H1 (cell line): ENCODE data around the gene FBH1. TPM values are rescaled to one million over a fixed set of nuclear protein-coding genes. Genes with fewer than 3 reads are reported as not detected.

Experiments used
- CTCF ChIA-PET: fragments of 300-600 bp; sonication (Branson Sonifier 250); formaldehyde crosslinking; loops from one replicate; lab custom pipeline; 2021; ENCODE audit not compliant: partially characterized antibody; lab: Charles Lee
- POLR2A ChIA-PET: fragments of 300-600 bp; sonication (Branson Sonifier 250); formaldehyde crosslinking; loops from one replicate; lab custom pipeline; 2021; ENCODE audit warnings: inconsistent platforms; ENCODE audit not compliant: partially characterized antibody; lab: Charles Lee
- DNase-seq, 2 experiments: peaks; one replicate each; pipeline versions ENCODE4 v3.0.0 to v3.0.0-alpha.2; 2010 to 2022; ENCODE audit warnings: low spot score in 2 of 2, low read depth in 1 of 2, mixed read lengths in 1 of 2
- FAIRE-seq: peaks from 2 replicates; lab custom pipeline; 2011; peaks lifted over from hg19 to GRCh38; lab: Jason Lieb, UNC
- H2AFZ ChIP-seq: 2 replicates; pipeline ENCODE4 v1.8.1; 2012; ENCODE audit warnings: low read length, inconsistent platforms
- H2AK5ac ChIP-seq: 2 replicates; pipeline ENCODE4 v1.6.1; 2013; ENCODE audit warnings: low read depth, low read length
- H2BK120ac ChIP-seq: replicated peaks from 2 replicates; pipeline ENCODE3; 2013; ENCODE audit warnings: low read depth, low read length, inconsistent platforms
- H2BK12ac ChIP-seq: 2 replicates; pipeline ENCODE4 v1.6.1; 2013; ENCODE audit warnings: low read depth, low read length
- H2BK15ac ChIP-seq: 2 replicates; pipeline ENCODE4 v1.6.1; 2013; ENCODE audit warnings: low read length
- H2BK20ac ChIP-seq: 2 replicates; pipeline ENCODE4 v1.6.1; 2013; ENCODE audit warnings: low read length
- H2BK5ac ChIP-seq: 2 replicates; pipeline ENCODE4 v1.6.1; 2013; ENCODE audit warnings: low read depth, low read length
- H3K14ac ChIP-seq: 2 replicates; pipeline ENCODE4 v1.6.1; 2013; ENCODE audit warnings: inconsistent platforms; ENCODE audit not compliant: insufficient read length
- H3K18ac ChIP-seq: 2 replicates; pipeline ENCODE4 v1.6.1; 2013; ENCODE audit warnings: low read length; ENCODE audit errors: extremely low read depth
- H3K23ac ChIP-seq: 2 replicates; pipeline ENCODE4 v1.6.1; 2013; ENCODE audit warnings: inconsistent platforms; ENCODE audit not compliant: insufficient read length
- H3K23me2 ChIP-seq: 2 replicates; pipeline ENCODE4 v1.6.1; 2013; ENCODE audit warnings: low read depth, low read length
- H3K27ac ChIP-seq: 2 replicates; pipeline ENCODE4 v1.6.1; 2011; ENCODE audit warnings: low read depth, low read length, inconsistent platforms
- H3K27me3 ChIP-seq, 4 experiments: replicated peaks in 1 of 4; 1 replicate in 1 of 4; 2 replicates in 3 of 4; pipeline versions ENCODE4 v1.6.1 to v1.8.1; 2011 to 2013; ENCODE audit warnings: low read length in 3 of 4, mild to moderate bottlenecking in 3 of 4, inconsistent platforms in 2 of 4, mixed read lengths in 2 of 4, moderate library complexity in 1 of 4; ENCODE audit not compliant: control insufficient read depth in 3 of 4, insufficient read depth in 3 of 4; ENCODE audit errors: extremely low read depth in 1 of 4
- H3K36me3 ChIP-seq, 4 experiments: 2 replicates each; pipeline versions ENCODE4 v1.6.1 to v1.8.1; 2011 to 2013; ENCODE audit warnings: mild to moderate bottlenecking in 4 of 4, low read length in 3 of 4, moderate library complexity in 2 of 4, control low read depth in 1 of 4, inconsistent platforms in 1 of 4; ENCODE audit not compliant: insufficient read depth in 4 of 4, control insufficient read depth in 2 of 4
- H3K4ac ChIP-seq: replicated peaks from 2 replicates; pipeline ENCODE3; 2013; ENCODE audit warnings: low read length, low read depth, mixed read lengths, inconsistent platforms; ENCODE audit not compliant: insufficient read length
- H3K4me1 ChIP-seq, 4 experiments: replicated peaks in 1 of 4; 1 replicate in 1 of 4; 2 replicates in 3 of 4; pipeline versions ENCODE4 v1.6.1 to v1.8.1; 2011 to 2013; ENCODE audit warnings: low read length in 3 of 4, inconsistent platforms in 2 of 4, mixed read lengths in 1 of 4; ENCODE audit not compliant: insufficient read depth in 4 of 4, control insufficient read depth in 3 of 4
- H3K4me2 ChIP-seq, 2 experiments: 2 replicates each; pipeline versions ENCODE4 v1.6.1 to v1.8.1; 2011 to 2013; ENCODE audit warnings: low read depth in 2 of 2, low read length in 2 of 2, control low read depth in 1 of 2, inconsistent platforms in 1 of 2, mild to moderate bottlenecking in 1 of 2; ENCODE audit not compliant: insufficient read depth in 1 of 2
- H3K4me3 ChIP-seq, 4 experiments: fragments of 200-600, 300-600 bp in 1 of 4; sonication (generic), shearing (Covaris generic), sonication (Bioruptor Twin) in 1 of 4; 2 replicates each; pipeline versions ENCODE4 v1.5.1 to v1.8.1; 2011 to 2016; ENCODE audit warnings: low read length in 4 of 4, low read depth in 3 of 4, control low read depth in 2 of 4, inconsistent platforms in 2 of 4, mild to moderate bottlenecking in 2 of 4, mixed read lengths in 1 of 4, moderate library complexity in 1 of 4; ENCODE audit not compliant: insufficient read depth in 2 of 4; ENCODE audit errors: extremely low read depth in 1 of 4
- H3K56ac ChIP-seq: replicated peaks from 2 replicates; pipeline ENCODE3; 2013; ENCODE audit warnings: low read depth, mild to moderate bottlenecking, mixed read lengths, low read length, inconsistent platforms; ENCODE audit not compliant: insufficient read length
- H3K79me1 ChIP-seq: 2 replicates; pipeline ENCODE4 v1.6.1; 2013; ENCODE audit warnings: low read depth, low read length, control low read depth
- H3K79me2 ChIP-seq, 2 experiments: 2 replicates each; pipeline versions ENCODE4 v1.6.1 to v1.8.1; 2012 to 2013; ENCODE audit warnings: low read length in 2 of 2, mild to moderate bottlenecking in 2 of 2, inconsistent platforms in 1 of 2; ENCODE audit not compliant: insufficient read depth in 2 of 2, control insufficient read depth in 1 of 2
- H3K9ac ChIP-seq, 4 experiments: replicated peaks in 1 of 4; 1 replicate in 1 of 4; 2 replicates in 3 of 4; pipeline versions ENCODE4 v1.6.1 to v1.8.1; 2011 to 2013; ENCODE audit warnings: low read depth in 3 of 4, low read length in 3 of 4, control low read depth in 2 of 4, mild to moderate bottlenecking in 2 of 4, moderate library complexity in 2 of 4, inconsistent platforms in 1 of 4; ENCODE audit errors: extremely low read depth in 1 of 4
- H3K9me3 ChIP-seq, 2 experiments: 2 replicates each; pipeline versions ENCODE4 v1.6.1 to v1.8.1; 2012 to 2013; ENCODE audit warnings: mild to moderate bottlenecking in 2 of 2, moderate library complexity in 2 of 2, control low read depth in 1 of 2, inconsistent platforms in 1 of 2, low read depth in 1 of 2, low read length in 1 of 2, mixed read lengths in 1 of 2; ENCODE audit not compliant: insufficient read depth in 2 of 2
- H4K20me1 ChIP-seq, 2 experiments: replicated peaks in 1 of 2; 2 replicates each; pipeline versions ENCODE3 to v1.8.1; 2011 to 2013; ENCODE audit warnings: inconsistent platforms in 2 of 2, low read length in 2 of 2, mild to moderate bottlenecking in 1 of 2; ENCODE audit not compliant: insufficient read depth in 2 of 2, control insufficient read depth in 1 of 2
- H4K5ac ChIP-seq: 2 replicates; pipeline ENCODE4 v1.6.1; 2013; ENCODE audit warnings: low read length, low read depth, mixed read lengths, inconsistent platforms; ENCODE audit not compliant: insufficient read length
- H4K8ac ChIP-seq: 2 replicates; pipeline ENCODE4 v1.8.0; 2013; ENCODE audit warnings: mild to moderate bottlenecking, moderate library complexity, low read length, inconsistent platforms; ENCODE audit not compliant: insufficient read depth; ENCODE audit errors: extremely low read depth
- H4K91ac ChIP-seq: replicated peaks from 2 replicates; pipeline ENCODE3; 2013; ENCODE audit warnings: low read length, mixed read lengths, inconsistent platforms; ENCODE audit not compliant: insufficient read length
- CHD2 ChIP-seq: IDR thresholded peaks from 2 replicates; pipeline ENCODE4 v1.6.1; 2012; ENCODE audit warnings: low read length, improper control_type of control experiment
- CTBP2 ChIP-seq: IDR thresholded peaks from 2 replicates; pipeline ENCODE4 v1.7.0; 2011; ENCODE audit warnings: borderline replicate concordance, mild to moderate bottlenecking, moderate library complexity, mixed read lengths, low read length; ENCODE audit not compliant: insufficient read depth, insufficient read length
- EGR1 ChIP-seq: IDR thresholded peaks from 2 replicates; pipeline ENCODE4 v1.6.1; 2011; ENCODE audit warnings: low read depth, low read length, borderline replicate concordance
- WGBS, 2 experiments: shearing (Covaris generic) in 1 of 2; methylation state at CpG; one replicate each; pipeline versions ENCODE4 v1.1.6 to v1.1.7; 2013 to 2015; ENCODE audit warnings: low lambda C conversion rate in 2 of 2, mixed read lengths in 2 of 2, inconsistent platforms in 1 of 2, low coverage in 1 of 2, missing lambda C conversion rate in 1 of 2; ENCODE audit not compliant: insufficient replicate concordance in 2 of 2, insufficient coverage in 1 of 2, insufficient read length in 1 of 2; ENCODE audit errors: extremely low coverage in 1 of 2, missing lambda C conversion rate in 1 of 2; 5-methylcytosine and 5-hydroxymethylcytosine counted together
- polyA plus RNA-seq, 7 experiments: library from polyadenylated mRNA; depleted of rRNA in 3 of 7; stranded (reverse) in 5 of 7; unstranded in 2 of 7; fragments of >200 nt in 5 of 7; fragments of 200-250 nt in 2 of 7; gene quantifications; 1 replicate in 5 of 7; 2 replicates in 1 of 7; 4 replicates in 1 of 7; pipeline versions ENCODE4 v1.2.1 to v1.2.3, GENCODE V29; 2011 to 2013; ENCODE audit warnings: missing spikeins in 2 of 7, mixed read lengths in 2 of 7
- total RNA-seq: library from RNA; stranded (reverse); fragmentation: NEBNext Ultra II Directional; extraction: Animal tissue kit (Norgen Biotek cat#: 25700); gene quantifications from 2 replicates; pipeline ENCODE4 v1.2.1, GENCODE V29; 2021

The FBH1 gene
- total and polyA plus RNA-seq, 2 of the 8 experiments (the other 6 are each of a cell fraction or from before 2014, with no cell fraction given): 31.1 to 51.8 TPM

DNA sequence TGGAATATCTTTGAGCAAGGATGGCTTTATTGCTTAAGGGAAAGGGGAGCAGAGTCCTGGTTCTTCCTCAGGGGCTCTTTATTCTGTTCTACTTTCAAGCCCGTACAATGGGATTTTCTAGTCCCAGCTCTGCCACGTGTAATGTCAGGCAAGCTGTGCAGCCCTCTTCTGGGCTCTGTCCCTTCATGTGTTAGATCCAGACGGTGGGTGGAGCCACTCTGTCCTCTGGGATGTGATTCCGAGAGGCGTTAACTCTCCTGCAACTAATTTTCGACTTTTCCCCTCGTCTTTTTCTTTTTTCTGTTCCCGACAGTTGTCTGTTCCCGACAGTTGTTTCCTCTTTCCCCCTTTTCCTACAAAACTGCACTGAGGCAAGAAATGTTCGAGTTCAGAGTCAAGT lies 34.8 kb downstream of the FBH1 start:
- no peak overlapping the region for H3K14ac ChIP-seq
- no peak overlapping the region for H4K5ac ChIP-seq
- no peak overlapping the region for H3K56ac ChIP-seq
- no peaks in the 10 kb centered on the region for H3K4me1 ChIP-seq
- H3K27ac ChIP-seq: no peak overlapping the region
- POLR2A ChIA-PET: no interaction called here
- H2BK120ac ChIP-seq: no peak overlapping the region
- H3K18ac ChIP-seq: no peak overlapping the region
- no peak overlapping the region for H2BK15ac ChIP-seq
- no peak for TF ChIP-seq CTBP2
- TF ChIP-seq EGR1: no peak
- TF ChIP-seq CHD2: no peak
- H3K36me3 ChIP-seq: peaks cover 42 to 81% (median 73%) of the 10 kb centered on the region in 4 experiments
- no peak overlapping the region for H2AFZ ChIP-seq
- H3K4ac ChIP-seq: no peak overlapping the region
- no peak for DNase-seq
- 95% methylated on average over 10 of the region's 10 CpGs; no CpG with 5 or more reads in 1 of the 2 experiments for WGBS, 2 experiments
- H3K23me2 ChIP-seq: no peaks in the 10 kb centered on the region
- no peak overlapping the region for H2BK12ac ChIP-seq
- no peaks in the 10 kb centered on the region for H3K9me3 ChIP-seq
- no peak overlapping the region for H2BK5ac ChIP-seq
- H3K79me2 ChIP-seq: no peaks in the 10 kb centered on the region
- H2BK20ac ChIP-seq: no peak overlapping the region
- no peak for FAIRE-seq
- no peak overlapping the region for H3K23ac ChIP-seq
- H2AK5ac ChIP-seq: no peak overlapping the region
- no peak overlapping the region for H4K91ac ChIP-seq
- no peak overlapping the region for H3K4me3 ChIP-seq
- H3K4me2 ChIP-seq: no peak overlapping the region
- H4K20me1 ChIP-seq: peaks cover 0 to 4% of the 10 kb centered on the region in 2 experiments
- no peak overlapping the region for H4K8ac ChIP-seq
- H3K9ac ChIP-seq: no peak overlapping the region
- H3K79me1 ChIP-seq: no peaks in the 10 kb centered on the region
- CTCF ChIA-PET: no interaction called here
- H3K27me3 ChIP-seq: no peaks in the 10 kb centered on the region
